ENCODE data around the gene TMPRSS7.

The TMPRSS7 gene

DNA sequence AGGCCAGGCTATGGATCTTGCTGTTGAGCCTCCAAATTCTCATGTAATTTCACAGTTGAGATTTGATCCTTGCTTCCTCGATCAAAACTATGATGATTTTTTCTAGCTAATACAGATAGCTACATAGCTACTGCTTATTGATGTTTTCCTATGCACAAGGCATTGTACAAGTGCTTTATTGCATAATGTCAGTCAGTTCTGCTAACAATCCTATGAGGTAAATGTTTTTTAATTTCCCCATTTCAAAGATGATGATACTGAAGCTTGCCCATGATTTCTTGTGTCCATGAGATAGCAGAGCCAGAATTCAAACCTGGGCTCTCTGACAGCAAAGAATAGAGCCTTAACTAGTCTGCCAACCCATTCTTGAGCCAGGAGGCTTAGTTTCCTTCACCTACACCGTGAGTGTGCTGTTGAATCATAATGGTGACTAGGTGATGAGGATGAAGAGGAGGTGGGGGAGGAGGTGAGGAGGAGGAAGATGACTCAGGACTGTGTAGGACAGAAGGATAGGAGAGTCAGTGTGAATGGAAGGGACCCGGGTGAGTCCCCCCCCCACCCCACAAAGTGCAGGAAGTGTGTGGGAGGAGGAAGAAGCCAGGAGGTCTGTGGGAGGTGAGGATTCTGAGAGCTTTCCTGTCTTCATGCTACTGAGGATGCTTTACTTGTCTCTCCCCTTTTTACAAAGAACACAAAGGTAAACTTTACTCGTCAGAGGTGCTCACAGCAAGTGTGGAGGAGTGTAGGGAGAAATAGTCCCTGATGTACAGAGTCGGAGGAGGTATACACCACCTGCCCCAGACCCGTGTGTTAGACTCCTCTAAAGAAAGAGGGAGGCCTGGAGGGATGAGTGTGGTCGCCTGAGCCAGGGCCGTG, 32.2 kb upstream of the TMPRSS7 start:
- H3K36me3 ChIP-seq (ENCODE audit: control insufficient read depth in 2 of 2, insufficient read depth in 2 of 2, low read length in 2 of 2) = no peaks in the 10 kb centered on the region
- no peak overlapping the region for H3K4me3 ChIP-seq (ENCODE audit: low read length in 2 of 2)
- no peaks in the 10 kb centered on the region for H3K9me3 ChIP-seq (ENCODE audit: control insufficient read depth in 2 of 2, low read length in 2 of 2)
- peaks cover 0 to 12% of the 10 kb centered on the region in 2 donors for H3K27me3 ChIP-seq (ENCODE audit: control insufficient read depth in 2 of 2, insufficient read depth in 2 of 2, low read length in 2 of 2)
- peaks cover 3 to 11% of the 10 kb centered on the region in 2 donors for H3K4me1 ChIP-seq (ENCODE audit: control insufficient read depth in 2 of 2, insufficient read depth in 2 of 2, low read length in 2 of 2)
- H3K9ac ChIP-seq (ENCODE audit: low read depth in 1 of 2, low read length in 2 of 2) = no peak overlapping the region
- no peak overlapping the region for H3K27ac ChIP-seq (ENCODE audit: low read depth in 2 of 2, low read length in 2 of 2)

DNA sequence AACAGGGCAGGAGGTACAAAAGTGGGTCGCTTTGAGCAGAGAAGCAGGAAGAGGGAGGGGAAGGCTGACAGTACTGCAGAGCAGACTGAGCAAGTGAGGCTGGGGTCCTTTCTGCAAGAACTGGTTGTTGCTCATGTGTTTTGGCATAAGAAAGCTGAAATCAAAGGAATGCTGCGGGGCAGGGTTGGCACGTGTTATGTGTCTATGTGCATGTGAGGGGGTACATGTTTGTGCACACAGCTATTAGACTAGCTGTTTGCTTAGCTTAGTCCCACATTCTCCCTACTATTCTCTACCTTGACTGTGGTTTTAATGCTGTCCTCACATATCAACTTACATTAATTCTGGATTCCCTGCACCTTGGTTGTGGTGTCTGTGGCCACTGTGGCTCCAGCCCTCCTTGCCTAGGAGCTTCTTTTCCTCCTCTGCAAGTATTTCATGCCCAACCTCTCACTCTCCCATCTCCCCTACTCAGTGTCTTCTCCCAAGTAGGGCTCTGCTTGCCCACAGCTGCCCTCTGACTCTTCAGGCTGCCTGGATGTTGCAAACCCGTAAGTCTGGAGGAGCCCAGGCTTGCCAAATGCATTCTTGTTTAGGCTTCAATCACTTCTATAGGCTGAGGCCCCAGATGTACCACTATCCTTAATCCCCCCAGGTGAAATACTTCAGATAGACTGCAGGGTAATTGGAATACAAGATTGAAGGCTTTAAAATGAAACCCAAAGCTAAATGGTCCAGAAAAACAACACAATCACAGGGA, 31.0 kb upstream of the TMPRSS7 start:
- Histone ChIP-seq H3K27ac (ENCODE audit: low read depth in 2 of 2, low read length in 2 of 2) (no peak overlapping the region), H3K27me3 (ENCODE audit: control insufficient read depth in 2 of 2, insufficient read depth in 2 of 2, low read length in 2 of 2) (peaks cover 0 to 11% of the 10 kb centered on the region in 2 donors), H3K9ac (ENCODE audit: low read depth in 1 of 2, low read length in 2 of 2) (no peak overlapping the region), H3K9me3 (ENCODE audit: control insufficient read depth in 2 of 2, low read length in 2 of 2) (no peaks in the 10 kb centered on the region), H3K4me1 (ENCODE audit: control insufficient read depth in 2 of 2, insufficient read depth in 2 of 2, low read length in 2 of 2) (peaks cover 3 to 10% of the 10 kb centered on the region in 2 donors), H3K4me3 (ENCODE audit: low read length in 2 of 2) (no peak overlapping the region), H3K36me3 (ENCODE audit: control insufficient read depth in 2 of 2, insufficient read depth in 2 of 2, low read length in 2 of 2) (no peaks in the 10 kb centered on the region)

DNA sequence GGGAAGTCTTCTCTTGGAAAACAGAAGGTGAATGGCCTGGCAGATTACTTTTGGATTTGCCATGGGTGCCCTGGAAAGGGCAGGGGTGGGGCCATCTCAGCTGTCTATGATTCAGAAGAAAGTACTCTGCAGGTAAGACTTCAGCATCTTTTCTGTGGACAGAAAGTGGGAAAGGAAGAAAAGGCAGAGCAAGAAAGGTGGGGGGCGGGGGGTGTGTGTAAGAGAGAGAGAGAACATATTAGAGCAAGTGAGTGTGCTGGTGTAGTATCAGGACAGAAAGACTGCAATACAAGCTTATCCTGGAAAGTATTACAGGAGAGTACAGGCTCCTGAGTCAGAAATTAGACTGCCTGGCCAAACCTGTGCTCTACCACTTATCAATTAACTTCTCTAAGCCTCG, 30.3 kb upstream of the TMPRSS7 start:
- no peaks in the 10 kb centered on the region for H3K36me3 ChIP-seq (ENCODE audit: control insufficient read depth in 2 of 2, insufficient read depth in 2 of 2, low read length in 2 of 2)
- H3K9me3 ChIP-seq (ENCODE audit: control insufficient read depth in 2 of 2, low read length in 2 of 2) = no peaks in the 10 kb centered on the region
- H3K4me1 ChIP-seq (ENCODE audit: control insufficient read depth in 2 of 2, insufficient read depth in 2 of 2, low read length in 2 of 2) = peaks cover 0 to 3% of the 10 kb centered on the region in 2 donors
- H3K27me3 ChIP-seq (ENCODE audit: control insufficient read depth in 2 of 2, insufficient read depth in 2 of 2, low read length in 2 of 2) = peaks cover 0 to 8% of the 10 kb centered on the region in 2 donors
- H3K4me3 ChIP-seq (ENCODE audit: low read length in 2 of 2) = no peak overlapping the region
- H3K27ac ChIP-seq (ENCODE audit: low read depth in 2 of 2, low read length in 2 of 2) = no peak overlapping the region
- H3K9ac ChIP-seq (ENCODE audit: low read depth in 1 of 2, low read length in 2 of 2) = no peak overlapping the region

DNA sequence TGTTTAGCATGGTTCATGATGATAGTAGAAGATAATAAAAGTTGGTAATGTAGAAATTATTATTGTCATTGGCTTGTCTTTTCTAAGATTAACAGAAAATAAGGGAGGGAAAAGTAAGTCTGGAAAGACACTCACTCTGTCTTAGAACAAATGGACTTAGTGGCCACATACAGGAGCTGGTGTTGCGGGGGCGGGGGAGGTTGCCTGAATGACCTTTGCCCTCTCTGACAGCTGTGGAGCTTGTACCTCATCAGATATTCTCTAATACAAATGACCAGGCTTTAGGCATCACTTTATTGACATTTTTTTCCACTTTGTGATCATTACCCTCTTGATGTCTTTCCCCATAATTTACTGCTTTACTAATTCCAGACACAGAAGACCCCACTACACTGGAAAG, 29.9 kb upstream of the TMPRSS7 start:
- H3K36me3 ChIP-seq (ENCODE audit: control insufficient read depth in 2 of 2, insufficient read depth in 2 of 2, low read length in 2 of 2) = no peaks in the 10 kb centered on the region
- H3K9ac ChIP-seq (ENCODE audit: low read depth in 1 of 2, low read length in 2 of 2) = no peak overlapping the region
- no peaks in the 10 kb centered on the region for H3K4me1 ChIP-seq (ENCODE audit: control insufficient read depth in 2 of 2, insufficient read depth in 2 of 2, low read length in 2 of 2)
- H3K9me3 ChIP-seq (ENCODE audit: control insufficient read depth in 2 of 2, low read length in 2 of 2) = no peaks in the 10 kb centered on the region
- H3K27ac ChIP-seq (ENCODE audit: low read depth in 2 of 2, low read length in 2 of 2) = no peak overlapping the region
- peaks cover 0 to 4% of the 10 kb centered on the region in 2 donors for H3K27me3 ChIP-seq (ENCODE audit: control insufficient read depth in 2 of 2, insufficient read depth in 2 of 2, low read length in 2 of 2)
- H3K4me3 ChIP-seq (ENCODE audit: low read length in 2 of 2) = no peak overlapping the region

DNA sequence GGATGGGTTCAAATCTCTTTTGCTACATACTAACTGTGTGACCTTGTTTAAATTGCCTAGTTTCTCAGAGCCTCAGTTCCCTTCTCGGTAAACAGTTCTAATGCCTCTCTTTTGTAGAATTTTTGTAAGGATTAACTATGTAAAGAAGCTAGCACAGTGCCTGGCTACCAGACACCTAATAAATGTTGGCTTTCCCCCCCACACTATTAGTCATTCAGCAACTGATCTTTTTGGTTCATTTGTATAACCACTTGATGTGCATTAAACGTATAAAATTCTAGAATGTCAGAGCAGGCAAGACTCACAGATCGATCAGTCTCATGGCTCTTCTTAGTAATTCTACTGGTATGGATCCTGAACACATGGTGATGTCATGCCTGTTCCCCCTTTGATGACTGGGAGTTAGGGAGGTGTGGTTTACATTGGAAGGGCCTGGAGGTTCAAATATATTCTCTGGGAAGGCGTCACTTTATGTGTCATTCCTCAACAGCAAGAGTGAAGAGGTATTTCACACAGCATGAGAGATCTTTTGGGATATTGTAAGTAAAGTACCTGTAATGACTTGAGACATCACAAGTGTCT, 29.4 kb upstream of the TMPRSS7 start:
- H3K4me3 ChIP-seq (ENCODE audit: low read length in 2 of 2) = no peak overlapping the region
- no peak overlapping the region for H3K27ac ChIP-seq (ENCODE audit: low read depth in 2 of 2, low read length in 2 of 2)
- no peaks in the 10 kb centered on the region for H3K27me3 ChIP-seq (ENCODE audit: control insufficient read depth in 2 of 2, insufficient read depth in 2 of 2, low read length in 2 of 2)
- no peak overlapping the region for H3K9ac ChIP-seq (ENCODE audit: low read depth in 1 of 2, low read length in 2 of 2)
- H3K4me1 ChIP-seq (ENCODE audit: control insufficient read depth in 2 of 2, insufficient read depth in 2 of 2, low read length in 2 of 2) = no peaks in the 10 kb centered on the region
- H3K36me3 ChIP-seq (ENCODE audit: control insufficient read depth in 2 of 2, insufficient read depth in 2 of 2, low read length in 2 of 2) = no peaks in the 10 kb centered on the region
- H3K9me3 ChIP-seq (ENCODE audit: control insufficient read depth in 2 of 2, low read length in 2 of 2) = no peaks in the 10 kb centered on the region

DNA sequence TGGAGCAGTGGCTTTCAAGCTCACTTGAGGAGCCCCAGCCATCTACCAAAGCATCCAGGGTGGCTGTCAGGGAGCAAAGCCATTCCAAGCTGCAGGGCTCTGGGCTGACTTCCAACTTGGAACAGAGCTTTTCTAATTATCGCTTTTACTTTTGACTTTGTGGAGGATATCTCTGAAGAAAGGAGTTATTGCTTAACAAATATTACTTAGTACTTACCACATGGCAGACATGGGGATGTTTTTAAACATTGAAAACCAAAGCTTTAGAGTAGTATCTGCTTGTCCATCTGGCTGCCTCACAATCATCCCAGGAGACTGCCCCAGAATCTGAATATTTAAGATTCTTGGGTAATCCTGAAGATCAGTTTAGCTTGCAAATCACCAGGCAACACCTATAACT, 26.9 kb upstream of the TMPRSS7 start:
- Histone ChIP-seq H3K9me3 (ENCODE audit: control insufficient read depth in 2 of 2, low read length in 2 of 2) (no peaks in the 10 kb centered on the region), H3K4me3 (ENCODE audit: low read length in 2 of 2) (no peak overlapping the region), H3K9ac (ENCODE audit: low read depth in 1 of 2, low read length in 2 of 2) (no peak overlapping the region), H3K27ac (ENCODE audit: low read depth in 2 of 2, low read length in 2 of 2) (no peak overlapping the region), H3K4me1 (ENCODE audit: control insufficient read depth in 2 of 2, insufficient read depth in 2 of 2, low read length in 2 of 2) (no peaks in the 10 kb centered on the region), H3K27me3 (ENCODE audit: control insufficient read depth in 2 of 2, insufficient read depth in 2 of 2, low read length in 2 of 2) (no peaks in the 10 kb centered on the region), H3K36me3 (ENCODE audit: control insufficient read depth in 2 of 2, insufficient read depth in 2 of 2, low read length in 2 of 2) (no peaks in the 10 kb centered on the region)

DNA sequence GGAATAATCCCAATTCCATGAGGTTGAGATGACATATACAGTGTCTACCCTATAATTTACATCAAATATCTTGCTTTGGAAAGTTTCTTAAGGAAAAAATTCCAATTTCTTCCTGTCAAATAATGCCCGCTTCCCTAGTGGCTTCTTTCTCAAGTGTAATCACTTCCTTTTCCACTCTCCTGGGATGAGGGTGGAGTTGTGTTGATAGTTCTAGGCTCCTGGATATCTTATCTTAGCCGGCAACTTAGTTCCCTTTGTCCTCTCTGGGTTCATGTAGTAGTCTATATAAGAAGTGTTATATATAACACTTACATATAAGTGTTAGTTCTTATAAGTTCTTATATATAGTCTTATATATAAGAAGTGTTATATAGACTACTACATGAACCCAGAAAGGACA, 24.9 kb upstream of the TMPRSS7 start:
- no peak overlapping the region for H3K27ac ChIP-seq (ENCODE audit: low read depth in 2 of 2, low read length in 2 of 2)
- H3K9me3 ChIP-seq (ENCODE audit: control insufficient read depth in 2 of 2, low read length in 2 of 2) = no peaks in the 10 kb centered on the region
- no peak overlapping the region for H3K9ac ChIP-seq (ENCODE audit: low read depth in 1 of 2, low read length in 2 of 2)
- H3K36me3 ChIP-seq (ENCODE audit: control insufficient read depth in 2 of 2, insufficient read depth in 2 of 2, low read length in 2 of 2) = no peaks in the 10 kb centered on the region
- no peak overlapping the region for H3K4me3 ChIP-seq (ENCODE audit: low read length in 2 of 2)
- H3K27me3 ChIP-seq (ENCODE audit: control insufficient read depth in 2 of 2, insufficient read depth in 2 of 2, low read length in 2 of 2) = no peaks in the 10 kb centered on the region
- no peaks in the 10 kb centered on the region for H3K4me1 ChIP-seq (ENCODE audit: control insufficient read depth in 2 of 2, insufficient read depth in 2 of 2, low read length in 2 of 2)

DNA sequence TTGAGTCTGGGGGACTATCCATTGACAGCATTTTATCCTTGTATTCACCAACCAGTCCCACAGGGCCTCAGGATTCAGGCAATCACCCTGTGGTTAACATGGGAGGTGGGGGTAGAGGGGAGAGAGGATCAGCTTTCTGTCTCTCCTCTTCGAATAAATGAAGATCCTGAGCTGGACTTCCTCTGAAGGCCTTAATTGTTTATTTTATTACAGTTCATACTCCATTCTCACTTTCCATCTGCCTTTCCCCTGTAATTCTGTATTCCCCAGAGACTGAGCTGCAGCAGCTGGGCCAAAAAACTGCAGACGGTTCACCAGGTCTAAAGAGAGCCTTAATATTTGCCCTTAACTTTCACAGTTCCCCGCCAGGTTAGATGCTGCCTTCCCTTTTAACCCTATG, 23.9 kb upstream of the TMPRSS7 start:
- H3K27ac ChIP-seq (ENCODE audit: low read depth in 2 of 2, low read length in 2 of 2) = no peak overlapping the region
- H3K9ac ChIP-seq (ENCODE audit: low read depth in 1 of 2, low read length in 2 of 2) = no peak overlapping the region
- no peaks in the 10 kb centered on the region for H3K36me3 ChIP-seq (ENCODE audit: control insufficient read depth in 2 of 2, insufficient read depth in 2 of 2, low read length in 2 of 2)
- no peaks in the 10 kb centered on the region for H3K27me3 ChIP-seq (ENCODE audit: control insufficient read depth in 2 of 2, insufficient read depth in 2 of 2, low read length in 2 of 2)
- no peaks in the 10 kb centered on the region for H3K4me1 ChIP-seq (ENCODE audit: control insufficient read depth in 2 of 2, insufficient read depth in 2 of 2, low read length in 2 of 2)
- no peaks in the 10 kb centered on the region for H3K9me3 ChIP-seq (ENCODE audit: control insufficient read depth in 2 of 2, low read length in 2 of 2)
- H3K4me3 ChIP-seq (ENCODE audit: low read length in 2 of 2) = no peak overlapping the region

DNA sequence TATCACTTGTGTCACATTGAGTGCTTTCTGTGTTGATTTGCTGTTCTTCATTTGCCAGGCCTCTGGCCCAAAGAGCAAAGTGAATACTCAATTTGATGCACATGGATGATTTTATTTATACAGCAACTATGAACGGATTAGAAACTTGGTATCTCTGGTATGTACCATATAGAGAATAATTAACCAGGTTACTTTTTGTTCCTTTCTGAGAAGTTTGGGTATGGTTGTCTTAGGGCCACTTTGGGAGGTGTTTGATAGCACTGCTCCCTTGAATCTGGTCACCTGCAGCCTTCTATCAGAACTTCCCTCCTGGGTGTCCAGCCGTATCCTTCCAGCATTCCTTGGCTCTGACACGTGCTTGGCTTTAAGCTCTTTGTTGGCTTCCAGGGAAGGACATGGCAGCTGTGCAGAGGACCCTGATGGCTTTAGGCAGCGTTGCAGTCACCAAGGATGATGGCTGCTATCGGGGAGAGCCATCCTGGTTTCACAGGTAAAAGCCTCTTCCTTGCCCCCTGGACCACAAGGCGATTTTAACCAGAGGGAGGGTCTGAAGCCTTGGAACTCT, 23.1 kb upstream of the TMPRSS7 start:
- Histone ChIP-seq H3K9me3 (ENCODE audit: control insufficient read depth in 2 of 2, low read length in 2 of 2) (no peaks in the 10 kb centered on the region), H3K9ac (ENCODE audit: low read depth in 1 of 2, low read length in 2 of 2) (no peak overlapping the region), H3K36me3 (ENCODE audit: control insufficient read depth in 2 of 2, insufficient read depth in 2 of 2, low read length in 2 of 2) (no peaks in the 10 kb centered on the region), H3K4me3 (ENCODE audit: low read length in 2 of 2) (no peak overlapping the region), H3K27me3 (ENCODE audit: control insufficient read depth in 2 of 2, insufficient read depth in 2 of 2, low read length in 2 of 2) (no peaks in the 10 kb centered on the region), H3K4me1 (ENCODE audit: control insufficient read depth in 2 of 2, insufficient read depth in 2 of 2, low read length in 2 of 2) (no peaks in the 10 kb centered on the region), H3K27ac (ENCODE audit: low read depth in 2 of 2, low read length in 2 of 2) (no peak overlapping the region)
